ENCODE data around the gene WWOX. TPM values are rescaled to one million over a fixed set of nuclear protein-coding genes. Genes with fewer than 3 reads are reported as not detected.

WWOX gene
- total RNA-seq, 2 donors from 2014 or later: 23.0 to 31.7 TPM

DNA sequence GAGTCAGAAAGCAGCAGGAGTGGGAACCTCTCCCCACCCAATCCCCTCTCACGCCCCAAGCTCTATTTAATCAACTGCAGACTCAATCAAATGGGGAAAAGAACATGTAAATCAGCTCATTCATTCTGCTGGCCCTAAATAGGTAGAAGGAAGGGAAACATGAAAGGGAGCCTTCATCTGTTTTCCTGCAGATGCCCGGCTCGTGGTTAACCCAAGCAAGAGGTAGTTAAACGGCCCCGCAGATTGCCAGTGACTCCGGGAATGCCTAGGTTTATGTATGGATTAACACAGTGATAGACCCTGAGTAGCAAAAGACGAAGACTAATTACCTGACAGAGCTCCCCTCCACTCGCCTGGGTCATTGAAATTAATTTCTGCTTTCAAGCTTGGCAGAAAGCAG, 542.0 kb downstream of the WWOX start:
- no peak for ATAC-seq
- Mint-ChIP-seq H3K27ac (no peak overlapping the region), H3K27me3 (peaks cover 0 to 15% of the 10 kb centered on the region in 2 donors), H3K9me3 (no peaks in the 10 kb centered on the region), H3K36me3 (no peaks in the 10 kb centered on the region), H3K4me3 (no peak overlapping the region), H3K4me1 (ENCODE audit: low read depth in 2 of 2) (peaks cover 0 to 3% of the 10 kb centered on the region in 2 donors)
- no peak for DNase-seq (ENCODE audit: low spot score)

GRCh38 chr16:78642621-78643285, 543.3 kb downstream of the WWOX start:
- no peak for ATAC-seq
- Mint-ChIP-seq H3K4me3 (no peak overlapping the region), H3K4me1 (ENCODE audit: low read depth in 2 of 2) (peaks cover 0 to 3% of the 10 kb centered on the region in 2 donors), H3K27me3 (peaks cover 0 to 15% of the 10 kb centered on the region in 2 donors), H3K9me3 (no peaks in the 10 kb centered on the region), H3K36me3 (no peaks in the 10 kb centered on the region), H3K27ac (no peak overlapping the region)
- DNase-seq (ENCODE audit: low spot score): no peak

DNA sequence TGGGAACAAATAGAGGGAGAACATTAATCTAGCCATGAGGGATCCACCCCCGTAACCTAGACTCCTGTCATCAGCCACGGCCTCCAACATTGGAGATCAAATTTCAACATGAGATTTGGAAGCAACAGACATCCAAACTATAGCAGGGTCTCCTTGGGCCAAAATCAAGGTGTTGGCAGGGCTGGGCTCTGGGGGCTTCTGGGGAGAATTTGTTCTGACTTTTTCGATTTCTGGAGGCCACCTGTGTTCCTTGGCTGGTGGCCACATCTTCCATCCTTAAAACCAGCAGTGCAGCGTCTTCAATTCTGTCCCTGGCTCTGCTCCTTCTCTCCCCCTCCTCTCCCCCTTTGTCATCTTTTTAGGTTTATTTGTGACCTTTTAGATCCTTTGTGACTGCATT, 546.2 kb downstream of the WWOX start:
- no peaks in the 10 kb centered on the region for H3K4me1 Mint-ChIP-seq (ENCODE audit: low read depth in 2 of 2)
- H3K9me3 Mint-ChIP-seq: no peaks in the 10 kb centered on the region

GRCh38 chr16:78647019-78647418, 547.6 kb downstream of the WWOX start:
- H3K4me1 Mint-ChIP-seq (ENCODE audit: low read depth in 2 of 2): no peaks in the 10 kb centered on the region
- no peak overlapping the region for H3K4me3 Mint-ChIP-seq
- no peaks in the 10 kb centered on the region for H3K36me3 Mint-ChIP-seq
- no peaks in the 10 kb centered on the region for H3K27me3 Mint-ChIP-seq
- no peaks in the 10 kb centered on the region for H3K9me3 Mint-ChIP-seq
- H3K27ac Mint-ChIP-seq: no peak overlapping the region
- ATAC-seq (no peak), DNase-seq (ENCODE audit: low spot score) (no peak)

More for the DNA sequence above, 546.2 kb downstream of the WWOX start:
- ATAC-seq (no peak), DNase-seq (ENCODE audit: low spot score) (no peak)
- Mint-ChIP-seq H3K36me3 (no peaks in the 10 kb centered on the region), H3K27me3 (peaks cover 0 to 5% of the 10 kb centered on the region in 2 donors), H3K27ac (no peak overlapping the region), H3K4me3 (no peak overlapping the region)

DNA sequence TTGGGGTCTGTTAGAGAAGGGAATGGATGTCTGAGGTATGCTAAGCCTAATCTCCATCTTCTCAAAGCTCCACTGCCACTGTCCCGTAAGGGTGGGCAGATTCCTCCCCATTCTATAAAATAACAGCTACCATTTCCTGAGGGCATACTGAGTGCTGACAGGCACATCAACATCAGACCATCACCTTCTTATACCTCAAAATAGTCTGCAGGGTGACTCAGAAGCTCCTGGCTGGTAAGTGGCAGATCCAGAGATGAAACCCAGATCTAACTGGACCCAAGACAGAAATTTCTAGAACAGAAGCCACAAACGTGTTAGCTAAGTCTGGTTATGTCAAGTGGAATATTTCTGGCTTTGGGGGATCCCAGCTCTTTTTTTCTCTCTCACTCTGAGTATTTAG, 548.0 kb downstream of the WWOX start:
- no peaks in the 10 kb centered on the region for H3K36me3 Mint-ChIP-seq
- no peaks in the 10 kb centered on the region for H3K9me3 Mint-ChIP-seq

DNA sequence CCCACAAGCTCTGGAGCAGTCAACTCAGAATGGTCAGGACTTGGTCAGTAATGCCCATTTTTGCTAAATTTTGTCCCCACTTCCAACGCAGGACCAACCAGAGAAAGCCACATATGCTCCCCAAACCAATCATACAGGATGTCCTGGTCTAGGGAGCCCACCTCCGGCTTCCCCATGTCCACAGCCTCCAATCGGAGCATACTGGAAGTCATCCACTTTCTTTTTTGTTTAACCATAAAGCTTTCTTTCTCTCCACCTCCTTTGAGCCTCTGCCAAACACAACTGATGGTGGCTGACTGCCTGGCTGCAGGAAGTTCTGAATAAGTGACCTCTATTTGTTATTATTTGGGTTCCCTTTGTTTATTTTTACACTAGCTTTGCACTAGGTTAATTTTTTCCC, 549.1 kb downstream of the WWOX start:
- Mint-ChIP-seq H3K36me3 (no peaks in the 10 kb centered on the region), H3K4me1 (ENCODE audit: low read depth in 2 of 2) (no peaks in the 10 kb centered on the region)
- no peak for ATAC-seq

More for the DNA sequence above, 548.0 kb downstream of the WWOX start:
- H3K4me1 Mint-ChIP-seq (ENCODE audit: low read depth in 2 of 2): no peaks in the 10 kb centered on the region
- DNase-seq (ENCODE audit: low spot score): no peak
- no peak for ATAC-seq
- no peak overlapping the region for H3K27ac Mint-ChIP-seq
- H3K4me3 Mint-ChIP-seq: no peak overlapping the region
- no peaks in the 10 kb centered on the region for H3K27me3 Mint-ChIP-seq

GRCh38 chr16:78650339-78651074, 551.1 kb downstream of the WWOX start:
- H3K27ac Mint-ChIP-seq: no peak overlapping the region
- no peaks in the 10 kb centered on the region for H3K9me3 Mint-ChIP-seq
- ATAC-seq (no peak), DNase-seq (ENCODE audit: low spot score) (no peak)
- no peak overlapping the region for H3K4me3 Mint-ChIP-seq
- no peaks in the 10 kb centered on the region for H3K4me1 Mint-ChIP-seq (ENCODE audit: low read depth in 2 of 2)
- no peaks in the 10 kb centered on the region for H3K36me3 Mint-ChIP-seq
- H3K27me3 Mint-ChIP-seq: no peaks in the 10 kb centered on the region

More for the DNA sequence above, 549.1 kb downstream of the WWOX start:
- DNase-seq (ENCODE audit: low spot score): no peak
- H3K4me3 Mint-ChIP-seq: no peak overlapping the region
- no peaks in the 10 kb centered on the region for H3K9me3 Mint-ChIP-seq
- H3K27me3 Mint-ChIP-seq: no peaks in the 10 kb centered on the region
- H3K27ac Mint-ChIP-seq: no peak overlapping the region

GRCh38 chr16:78654929-78655328, 555.5 kb downstream of the WWOX start:
- no peak overlapping the region for H3K27ac Mint-ChIP-seq
- H3K4me3 Mint-ChIP-seq: no peak overlapping the region
- ATAC-seq (no peak), DNase-seq (ENCODE audit: low spot score) (no peak)
- no peaks in the 10 kb centered on the region for H3K4me1 Mint-ChIP-seq (ENCODE audit: low read depth in 2 of 2)
- H3K27me3 Mint-ChIP-seq: peaks cover 0 to 8% of the 10 kb centered on the region in 2 donors
- H3K9me3 Mint-ChIP-seq: no peaks in the 10 kb centered on the region
- H3K36me3 Mint-ChIP-seq: no peaks in the 10 kb centered on the region

DNA sequence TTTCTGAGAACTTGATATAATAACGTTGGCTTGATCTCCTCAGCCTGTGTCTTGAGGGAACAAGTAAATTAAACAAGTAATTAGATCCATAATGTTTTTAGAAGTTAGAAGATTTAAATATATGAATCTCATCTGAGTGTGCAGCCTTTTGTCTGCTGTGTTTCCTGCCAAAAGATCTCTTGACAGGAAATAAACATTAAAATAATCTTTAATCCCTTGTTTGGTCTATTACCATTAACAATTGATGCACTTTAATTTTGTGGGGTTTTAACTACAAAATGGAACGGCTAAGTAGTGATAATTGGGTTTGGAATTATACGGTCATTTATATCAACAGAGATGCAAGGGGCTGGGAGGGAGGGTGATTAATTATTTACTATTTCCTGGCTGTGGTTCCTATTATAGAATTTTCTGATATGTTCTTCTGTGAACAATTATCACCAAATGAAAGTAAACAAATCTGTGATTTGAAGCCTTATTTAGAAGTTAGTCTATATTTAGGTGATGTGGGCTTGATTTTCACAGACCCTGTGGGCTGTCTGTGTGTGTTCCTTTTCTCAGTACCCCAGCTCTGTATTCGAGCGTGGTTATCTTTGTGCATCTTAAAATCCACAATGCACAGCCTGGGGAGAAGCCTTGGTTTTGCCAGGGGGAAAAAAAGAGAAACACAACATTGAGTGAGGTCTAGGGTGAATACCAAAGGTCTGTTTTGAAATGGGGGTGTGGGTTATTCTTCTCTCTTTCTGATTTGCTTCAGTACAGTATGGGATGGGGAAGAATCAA, 556.1 kb downstream of the WWOX start:
- H3K27me3 Mint-ChIP-seq: peaks cover 0 to 10% of the 10 kb centered on the region in 2 donors
- no peaks in the 10 kb centered on the region for H3K4me1 Mint-ChIP-seq (ENCODE audit: low read depth in 2 of 2)
- no peaks in the 10 kb centered on the region for H3K9me3 Mint-ChIP-seq
- no peaks in the 10 kb centered on the region for H3K36me3 Mint-ChIP-seq
- DNase-seq (ENCODE audit: low spot score): no peak
- H3K4me3 Mint-ChIP-seq: no peak overlapping the region
- H3K27ac Mint-ChIP-seq: no peak overlapping the region
- no peak for ATAC-seq

- ATAC-seq (no peak), DNase-seq (ENCODE audit: low spot score) (no peak)
- no peak overlapping the region for H3K27ac Mint-ChIP-seq
- H3K4me3 Mint-ChIP-seq: no peak overlapping the region
- H3K36me3 Mint-ChIP-seq: no peaks in the 10 kb centered on the region
- H3K4me1 Mint-ChIP-seq (ENCODE audit: low read depth in 2 of 2): no peaks in the 10 kb centered on the region
- H3K9me3 Mint-ChIP-seq: no peaks in the 10 kb centered on the region
- H3K27me3 Mint-ChIP-seq: peaks cover 0 to 10% of the 10 kb centered on the region in 2 donors
Measured at GRCh38 chr16:78656887-78657286, 557.4 kb downstream of the WWOX start.

- Mint-ChIP-seq H3K9me3 (no peaks in the 10 kb centered on the region), H3K36me3 (no peaks in the 10 kb centered on the region), H3K27me3 (peaks cover 0 to 14% of the 10 kb centered on the region in 2 donors), H3K27ac (no peak overlapping the region), H3K4me1 (ENCODE audit: low read depth in 2 of 2) (no peaks in the 10 kb centered on the region), H3K4me3 (no peak overlapping the region)
- DNase-seq (ENCODE audit: low spot score): no peak
- no peak for ATAC-seq
Measured at GRCh38 chr16:78659216-78659615, 559.8 kb downstream of the WWOX start.

DNA sequence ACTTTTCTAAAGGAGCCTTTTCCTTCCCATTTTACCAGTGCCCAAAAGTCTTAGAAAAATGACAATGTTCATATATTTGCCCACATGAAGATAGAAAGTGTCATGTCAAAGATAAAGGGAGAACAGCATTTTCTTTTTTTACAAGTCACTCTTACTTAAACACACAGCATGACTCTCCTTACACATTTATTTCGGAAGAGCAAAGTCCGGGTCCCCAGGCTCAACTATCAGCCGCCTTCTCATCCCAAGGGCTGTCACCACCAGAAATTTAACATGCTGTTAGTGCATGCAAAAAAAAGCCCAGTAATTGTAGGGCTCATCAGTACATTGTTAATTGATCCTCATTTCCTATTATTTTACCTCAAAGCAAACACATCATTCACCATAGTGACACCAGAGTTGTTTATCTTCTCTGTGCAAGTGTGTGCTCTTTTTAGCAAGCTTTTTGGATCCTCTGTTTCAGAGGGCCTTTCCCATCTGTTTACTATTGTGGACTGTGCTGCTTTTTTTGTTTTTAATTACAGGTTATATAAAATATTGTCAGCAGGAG, 560.3 kb downstream of the WWOX start:
- H3K27ac Mint-ChIP-seq: no peak overlapping the region
- no peaks in the 10 kb centered on the region for H3K36me3 Mint-ChIP-seq
- H3K4me1 Mint-ChIP-seq (ENCODE audit: low read depth in 2 of 2): no peaks in the 10 kb centered on the region
- ATAC-seq (no peak), DNase-seq (ENCODE audit: low spot score) (no peak)
- H3K27me3 Mint-ChIP-seq: peaks cover 0 to 14% of the 10 kb centered on the region in 2 donors
- no peak overlapping the region for H3K4me3 Mint-ChIP-seq
- H3K9me3 Mint-ChIP-seq: no peaks in the 10 kb centered on the region

DNA sequence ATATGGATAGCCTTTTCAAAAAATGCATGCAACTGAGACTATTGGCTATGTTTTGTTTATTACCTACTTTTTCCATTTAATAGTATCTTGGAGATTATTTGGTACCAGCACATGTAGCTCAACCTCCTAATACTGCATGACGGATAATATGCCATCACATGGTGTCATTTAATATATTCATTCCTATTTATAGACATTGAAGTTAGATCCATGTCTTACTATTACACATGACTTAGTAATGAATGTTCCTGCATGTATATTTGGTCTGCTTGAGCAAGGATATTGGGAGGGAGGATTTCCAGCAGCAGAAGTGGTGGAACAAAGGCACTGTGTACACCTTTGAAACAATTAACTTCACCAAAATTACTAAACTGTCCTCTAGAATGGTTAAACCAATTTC, 561.3 kb downstream of the WWOX start:
- peaks cover 0 to 14% of the 10 kb centered on the region in 2 donors for H3K27me3 Mint-ChIP-seq
- H3K36me3 Mint-ChIP-seq: no peaks in the 10 kb centered on the region
- H3K4me3 Mint-ChIP-seq: no peak overlapping the region
- DNase-seq (ENCODE audit: low spot score): no peak
- no peak for ATAC-seq
- no peak overlapping the region for H3K27ac Mint-ChIP-seq
- H3K4me1 Mint-ChIP-seq (ENCODE audit: low read depth in 2 of 2): no peaks in the 10 kb centered on the region
- H3K9me3 Mint-ChIP-seq: no peaks in the 10 kb centered on the region

GRCh38 chr16:78663690-78664089, 564.2 kb downstream of the WWOX start:
- Mint-ChIP-seq H3K9me3 (no peaks in the 10 kb centered on the region), H3K4me3 (no peak overlapping the region), H3K4me1 (ENCODE audit: low read depth in 2 of 2) (no peaks in the 10 kb centered on the region), H3K27me3 (peaks cover 0 to 11% of the 10 kb centered on the region in 2 donors), H3K27ac (no peak overlapping the region), H3K36me3 (no peaks in the 10 kb centered on the region)
- ATAC-seq: no peak
- no peak for DNase-seq (ENCODE audit: low spot score)
